Activated naive CD4-positive, alpha-beta T cell treated with anti-CD3 and anti-CD28 coated beads, Interleukin-2, amount 50 U/mL, for 72 hours (primary cell): ENCODE results near the gene TGM3. TPM values are rescaled to one million over a fixed set of nuclear protein-coding genes. Genes with fewer than 3 reads are reported as not detected.
"Not testable (repeated sequence)": the region's sequence is repeated elsewhere in the genome, so short reads cannot be mapped to it uniquely, and the experiment has no call there.

Experiments
- ATAC-seq, 2 donors: fragments of 150-1000 bp; cut with Tn5 transposase; 2 replicates each; pipeline ENCODE4 v1.10.0; 2021; ENCODE audit warnings: mild to moderate bottlenecking in 2 of 2, moderate library complexity in 2 of 2
- DNase-seq, 2 donors: peaks; one replicate each; pipeline ENCODE4 v3.0.0; 2021 to 2022; ENCODE audit warnings: low spot score in 2 of 2
- H3K27ac Mint-ChIP-seq, 2 donors: one replicate each; pipeline ENCODE4 v1.8.0; 2022; ENCODE audit warnings: mild to moderate bottlenecking in 2 of 2, mixed read lengths in 2 of 2
- H3K36me3 Mint-ChIP-seq, 2 donors: one replicate each; pipeline ENCODE4 v1.8.0; 2022; ENCODE audit warnings: mixed read lengths in 2 of 2
- H3K9me3 Mint-ChIP-seq, 2 donors: one replicate each; pipeline ENCODE4 v1.8.0; 2022; ENCODE audit warnings: mixed read lengths in 2 of 2
- total RNA-seq, 2 donors: library from RNA; stranded (reverse); gene quantifications; one replicate each; pipeline ENCODE4 v1.2.3, GENCODE V29; 2022

TGM3 gene
- under 1 TPM in 1 of 2 donors, not detected in 1; 0.16 TPM for total RNA-seq

- no peak for DNase-seq
- ATAC-seq, result no peak
- Mint-ChIP-seq H3K27ac (no peak within 1 kb of the TSS), H3K9me3 (no peaks in the 10 kb centered on the region), H3K36me3 (no peaks in the 10 kb centered on the region)
These were observed at the start of gene TGM3 for GRCh38 chr20:2295886-2296515. TGM3 (plus strand) TSS chr20:2296001; CDS start chr20:2296064, 63 bp downstream.

- DNase-seq (no peak), ATAC-seq (no peak)
- H3K27ac Mint-ChIP-seq, result no peak overlapping the region
- H3K36me3 Mint-ChIP-seq, result no peaks in the 10 kb centered on the region
- no peaks in the 10 kb centered on the region for H3K9me3 Mint-ChIP-seq
These were observed 49.7 kb upstream of the TGM3 start for GRCh38 chr20:2246069-2246491.

GRCh38 chr20:2248837-2249236, 47.0 kb upstream of the TGM3 start:
- no peak for ATAC-seq
- no peak for DNase-seq
- H3K36me3 Mint-ChIP-seq, result no peaks in the 10 kb centered on the region
- H3K27ac Mint-ChIP-seq, result no peak overlapping the region
- H3K9me3 Mint-ChIP-seq, result no peaks in the 10 kb centered on the region

GRCh38 chr20:2249935-2250334, 45.9 kb upstream of the TGM3 start:
- ATAC-seq (no peak), DNase-seq (no peak)
- Mint-ChIP-seq H3K9me3 (no peaks in the 10 kb centered on the region), H3K27ac (no peak overlapping the region), H3K36me3 (no peaks in the 10 kb centered on the region)

- H3K36me3 Mint-ChIP-seq, result no peaks in the 10 kb centered on the region
- ATAC-seq, result no peak
These were observed 43.3 kb upstream of the TGM3 start for GRCh38 chr20:2252419-2252997.

GRCh38 chr20:2253256-2253655, 42.5 kb upstream of the TGM3 start:
- ATAC-seq (no peak), DNase-seq (no peak)
- no peak overlapping the region for H3K27ac Mint-ChIP-seq
- H3K9me3 Mint-ChIP-seq, result no peaks in the 10 kb centered on the region
- H3K36me3 Mint-ChIP-seq, result no peaks in the 10 kb centered on the region

More at GRCh38 chr20:2252419-2252997, 43.3 kb upstream of the TGM3 start:
- DNase-seq, result no peak
- no peak overlapping the region for H3K27ac Mint-ChIP-seq
- no peaks in the 10 kb centered on the region for H3K9me3 Mint-ChIP-seq

- DNase-seq, result no peak
- no peaks in the 10 kb centered on the region for H3K36me3 Mint-ChIP-seq
- H3K27ac Mint-ChIP-seq, result no peak overlapping the region
- no peaks in the 10 kb centered on the region for H3K9me3 Mint-ChIP-seq
- no peak for ATAC-seq
These were observed 41.5 kb upstream of the TGM3 start for GRCh38 chr20:2254333-2254732.

- no peaks in the 10 kb centered on the region for H3K36me3 Mint-ChIP-seq
- ATAC-seq, result no peak
- DNase-seq, result no peak
- no peak overlapping the region for H3K27ac Mint-ChIP-seq
- no peaks in the 10 kb centered on the region for H3K9me3 Mint-ChIP-seq
These were observed 39.8 kb upstream of the TGM3 start for GRCh38 chr20:2255926-2256531.

- Mint-ChIP-seq H3K27ac (no peak overlapping the region), H3K9me3 (no peaks in the 10 kb centered on the region), H3K36me3 (no peaks in the 10 kb centered on the region)
- DNase-seq, result no peak
- ATAC-seq, result no peak
These were observed 36.1 kb upstream of the TGM3 start for GRCh38 chr20:2259731-2260130.

- no peaks in the 10 kb centered on the region for H3K9me3 Mint-ChIP-seq
- DNase-seq (no peak), ATAC-seq (no peak)
- no peaks in the 10 kb centered on the region for H3K36me3 Mint-ChIP-seq
- no peak overlapping the region for H3K27ac Mint-ChIP-seq
These were observed 35.6 kb upstream of the TGM3 start for GRCh38 chr20:2260250-2260649.

GRCh38 chr20:2261046-2261485, 34.7 kb upstream of the TGM3 start:
- no peak for ATAC-seq
- DNase-seq, result no peak
- no peak overlapping the region for H3K27ac Mint-ChIP-seq
- no peaks in the 10 kb centered on the region for H3K9me3 Mint-ChIP-seq
- H3K36me3 Mint-ChIP-seq, result no peaks in the 10 kb centered on the region

GRCh38 chr20:2261629-2262028, 34.2 kb upstream of the TGM3 start:
- H3K9me3 Mint-ChIP-seq, result no peaks in the 10 kb centered on the region

GRCh38 chr20:2264118-2264517, 31.7 kb upstream of the TGM3 start:
- ATAC-seq, result no peak
- H3K9me3 Mint-ChIP-seq, result no peaks in the 10 kb centered on the region
- no peak overlapping the region for H3K27ac Mint-ChIP-seq
- DNase-seq, result no peak
- H3K36me3 Mint-ChIP-seq, result no peaks in the 10 kb centered on the region

More at GRCh38 chr20:2261629-2262028, 34.2 kb upstream of the TGM3 start:
- DNase-seq, result no peak
- no peak overlapping the region for H3K27ac Mint-ChIP-seq
- H3K36me3 Mint-ChIP-seq, result no peaks in the 10 kb centered on the region
- no peak for ATAC-seq

- not testable (repeated sequence) for DNase-seq, H3K27ac Mint-ChIP-seq, H3K36me3 Mint-ChIP-seq, ATAC-seq, H3K9me3 Mint-ChIP-seq
These were observed 31.0 kb upstream of the TGM3 start for GRCh38 chr20:2264621-2265374.

GRCh38 chr20:2273634-2274302, 22.0 kb upstream of the TGM3 start:
- Mint-ChIP-seq H3K27ac (peak overlapping the region in 1 of 2 donors; percentile 9), H3K9me3 (no peaks in the 10 kb centered on the region), H3K36me3 (no peaks in the 10 kb centered on the region)
- no peak for ATAC-seq
- DNase-seq, result no peak

GRCh38 chr20:2276015-2276414, 19.8 kb upstream of the TGM3 start:
- ATAC-seq (no peak), DNase-seq (no peak)
- Mint-ChIP-seq H3K36me3 (no peaks in the 10 kb centered on the region), H3K9me3 (no peaks in the 10 kb centered on the region), H3K27ac (no peak overlapping the region)
